ENCODE results near the gene STIM1.
"Not testable (repeated sequence)": the region's sequence is repeated elsewhere in the genome, so short reads cannot be mapped to it uniquely, and the experiment has no call there.

Gene STIM1

DNA sequence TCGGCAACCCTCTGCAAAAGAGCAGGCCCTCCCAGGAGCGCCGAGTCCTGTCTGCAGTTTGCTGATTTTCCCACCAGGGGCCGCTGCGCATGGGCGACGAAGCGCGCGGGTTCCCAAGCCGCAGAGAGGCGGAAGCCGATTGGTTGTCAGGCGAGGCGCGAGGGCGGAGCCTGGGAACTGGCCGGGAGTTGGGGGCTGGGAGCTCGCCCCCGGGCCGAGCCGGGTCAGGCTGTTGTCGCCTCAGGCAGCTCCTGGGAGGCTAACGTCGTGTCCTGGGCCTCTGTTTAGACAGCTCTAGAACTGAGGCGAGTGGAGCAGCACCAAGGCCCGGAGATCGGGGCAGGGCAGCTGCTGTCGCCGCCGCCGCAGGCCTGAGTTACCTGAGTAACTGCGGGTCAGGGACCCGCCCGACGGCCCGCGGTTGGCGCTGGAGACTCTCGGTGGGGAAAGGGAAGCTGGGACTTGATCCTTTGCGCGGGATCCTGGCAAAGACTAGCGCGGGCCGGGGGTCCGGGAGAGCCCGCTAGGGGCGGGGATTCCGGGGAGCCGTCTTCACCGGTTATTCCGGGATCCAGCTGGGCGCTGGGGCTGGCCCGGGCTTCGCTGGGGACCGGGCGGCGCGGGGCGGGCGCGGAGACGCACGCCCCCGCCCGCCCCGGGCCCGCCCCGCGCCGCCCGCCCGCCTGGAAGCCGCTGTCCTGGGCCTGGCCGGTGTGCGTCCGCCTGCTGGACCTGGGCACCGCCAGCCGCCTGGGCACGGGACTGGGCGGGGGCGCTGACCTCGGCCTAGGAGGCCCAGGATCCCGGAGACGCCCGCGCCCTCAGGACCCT, at the start of gene STIM1:
TSS of gene STIM1 (plus strand) at position 688 of the 831 bp plus-strand sequence. CDS start 607 bp downstream, outside the sequence.
- Histone ChIP-seq H3K27ac (ENCODE audit: low read depth, low read length) (peak within 1 kb of the TSS; percentile 56), H3K36me3 (ENCODE audit: insufficient read depth, low read length) (no peaks in the 10 kb centered on the region), H2AFZ (ENCODE audit: low read length, unreplicated experiment) (peak within 1 kb of the TSS; percentile 99), H3K4me3 (ENCODE audit: low read depth, low read length) (peak within 1 kb of the TSS; percentile 85), H3K79me2 (ENCODE audit: control insufficient read depth, insufficient read depth, low read length, unreplicated experiment) (peaks cover 38% of the 10 kb centered on the region), H3K27me3 (ENCODE audit: insufficient read depth, low read length) (no peaks in the 10 kb centered on the region), H3K4me1 (ENCODE audit: control insufficient read depth, insufficient read depth, low read length, unreplicated experiment) (peaks cover 33% of the 10 kb centered on the region)

DNA sequence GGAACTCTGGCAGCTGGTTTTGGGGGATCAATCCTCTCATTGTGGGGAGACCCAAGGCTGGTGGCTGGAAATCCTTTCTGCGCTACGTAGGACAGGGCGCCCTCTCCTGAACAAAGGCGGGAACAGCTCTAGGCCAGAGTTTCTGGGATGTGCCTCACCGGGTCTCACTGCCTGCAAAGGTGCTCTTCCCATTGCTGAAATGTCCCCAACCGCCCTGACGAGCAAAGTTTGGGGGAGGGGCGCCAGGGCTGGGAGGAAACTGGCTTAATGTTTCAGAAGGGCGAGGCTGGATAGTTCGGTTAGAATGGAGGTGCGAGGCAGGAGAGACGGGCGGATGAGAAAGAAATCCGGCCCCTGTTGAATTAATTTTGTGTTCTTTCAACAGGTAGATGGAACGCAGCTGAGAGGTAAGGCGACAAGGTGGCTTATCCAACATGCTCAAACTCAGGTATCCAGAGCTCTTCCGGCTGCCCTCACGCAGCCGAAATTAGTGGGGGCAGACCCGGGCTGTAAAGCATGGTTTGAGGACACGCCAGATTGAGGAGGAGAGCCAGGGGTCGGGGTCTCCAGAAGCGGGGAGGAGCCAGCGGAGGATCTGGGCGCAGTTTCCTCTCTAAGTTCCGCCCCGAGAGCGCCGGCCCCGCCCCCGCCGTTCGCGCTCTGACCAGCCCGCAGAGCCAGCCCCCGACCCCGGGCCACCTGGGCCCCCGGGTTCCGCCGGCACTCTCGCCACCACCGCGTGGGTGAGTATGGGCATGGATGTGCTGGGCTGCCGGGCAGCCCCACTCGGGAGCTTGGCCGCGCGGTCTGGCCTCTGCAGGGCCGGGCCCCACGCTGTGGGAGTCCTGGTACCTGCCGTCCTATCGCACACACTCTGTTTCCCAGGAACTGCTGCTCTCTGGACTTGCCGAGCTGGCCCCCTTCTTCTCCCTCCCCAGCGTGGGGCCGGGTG, 47.3 kb upstream of the STIM1 start, which contains the start of gene PGAP2:
TSS of gene PGAP2 (plus strand) at position 652 of the 952 bp plus-strand sequence. CDS start 2,700 bp downstream, outside the sequence.
- H2AFZ ChIP-seq (ENCODE audit: low read length, unreplicated experiment), result peak within 1 kb of the TSS; percentile 98
- H3K4me1 ChIP-seq (ENCODE audit: control insufficient read depth, insufficient read depth, low read length, unreplicated experiment), result peaks cover 13% of the 10 kb centered on the region
- H3K36me3 ChIP-seq (ENCODE audit: insufficient read depth, low read length), result no peaks in the 10 kb centered on the region
- no peaks in the 10 kb centered on the region for H3K27me3 ChIP-seq (ENCODE audit: insufficient read depth, low read length)
- peak within 1 kb of the TSS; percentile 93 for H3K4me3 ChIP-seq (ENCODE audit: low read depth, low read length)
- H3K79me2 ChIP-seq (ENCODE audit: control insufficient read depth, insufficient read depth, low read length, unreplicated experiment), result no peaks in the 10 kb centered on the region
- no peak within 1 kb of the TSS for H3K27ac ChIP-seq (ENCODE audit: low read depth, low read length)

DNA sequence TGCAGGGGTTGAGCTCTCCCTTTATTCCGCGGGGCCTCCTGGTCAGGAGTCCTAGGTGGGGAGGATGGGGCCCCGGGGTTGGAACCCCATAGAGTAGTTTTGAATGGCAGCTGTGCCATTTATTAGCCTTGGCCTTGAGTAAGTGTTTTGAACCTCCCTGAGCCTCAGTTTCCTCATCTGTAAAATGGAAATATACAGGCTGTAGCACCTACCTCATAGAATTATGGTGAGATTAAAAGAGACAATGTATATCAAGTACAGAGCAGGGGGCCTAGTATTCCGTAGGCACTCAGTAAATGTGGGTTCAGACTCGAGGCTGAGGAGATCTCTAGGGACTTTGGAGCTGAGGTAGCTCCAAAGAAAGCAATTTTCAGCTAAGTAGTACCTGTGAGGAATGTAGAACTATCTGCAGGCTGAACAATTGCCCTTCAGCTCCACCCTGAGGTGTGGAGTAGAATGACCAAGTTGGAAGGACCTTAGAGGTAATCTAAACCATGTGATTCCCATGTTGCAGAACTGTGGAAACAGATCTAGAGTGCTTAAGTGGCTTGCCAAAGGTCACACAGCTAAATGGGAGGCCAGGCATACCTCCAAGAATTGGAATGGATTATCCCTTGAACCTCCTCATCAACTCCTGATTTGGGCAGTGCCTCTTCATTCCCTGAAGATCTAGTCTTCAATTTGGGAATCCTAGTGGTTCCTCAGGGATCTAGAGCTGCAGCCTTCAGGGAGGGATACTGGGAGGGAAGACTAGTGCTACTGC, 46.4 kb upstream of the STIM1 start:
- peak overlapping the region; percentile 40 for H2AFZ ChIP-seq (ENCODE audit: low read length, unreplicated experiment)
- H3K4me1 ChIP-seq (ENCODE audit: control insufficient read depth, insufficient read depth, low read length, unreplicated experiment), result peaks cover 10% of the 10 kb centered on the region
- no peak overlapping the region for H3K27ac ChIP-seq (ENCODE audit: low read depth, low read length)

DNA sequence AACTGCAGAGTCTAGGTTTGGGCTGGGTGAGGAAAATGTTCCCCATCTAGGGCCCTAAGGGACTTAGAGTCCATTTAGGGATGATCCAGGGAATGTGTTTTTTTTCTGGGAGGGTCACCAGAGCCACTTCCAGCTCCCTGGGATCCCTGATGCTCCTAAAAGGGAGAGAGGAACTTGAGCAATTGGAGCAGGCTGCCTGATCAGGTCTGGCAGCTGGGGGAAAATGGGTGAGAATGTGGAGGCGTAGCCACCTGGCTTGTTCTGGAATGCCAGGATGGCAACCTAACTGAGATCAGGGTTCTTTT, 45.9 kb upstream of the STIM1 start:
- Histone ChIP-seq H3K36me3 (ENCODE audit: insufficient read depth, low read length) (no peaks in the 10 kb centered on the region), H3K79me2 (ENCODE audit: control insufficient read depth, insufficient read depth, low read length, unreplicated experiment) (no peaks in the 10 kb centered on the region), H3K4me1 (ENCODE audit: control insufficient read depth, insufficient read depth, low read length, unreplicated experiment) (peaks cover 6% of the 10 kb centered on the region), H3K27ac (ENCODE audit: low read depth, low read length) (no peak overlapping the region), H2AFZ (ENCODE audit: low read length, unreplicated experiment) (no peak overlapping the region), H3K27me3 (ENCODE audit: insufficient read depth, low read length) (no peaks in the 10 kb centered on the region), H3K4me3 (ENCODE audit: low read depth, low read length) (no peak overlapping the region)

More for the DNA sequence above, 46.4 kb upstream of the STIM1 start:
- Histone ChIP-seq H3K4me3 (ENCODE audit: low read depth, low read length) (peak overlapping the region; percentile 93), H3K27me3 (ENCODE audit: insufficient read depth, low read length) (no peaks in the 10 kb centered on the region), H3K79me2 (ENCODE audit: control insufficient read depth, insufficient read depth, low read length, unreplicated experiment) (no peaks in the 10 kb centered on the region), H3K36me3 (ENCODE audit: insufficient read depth, low read length) (no peaks in the 10 kb centered on the region)

DNA sequence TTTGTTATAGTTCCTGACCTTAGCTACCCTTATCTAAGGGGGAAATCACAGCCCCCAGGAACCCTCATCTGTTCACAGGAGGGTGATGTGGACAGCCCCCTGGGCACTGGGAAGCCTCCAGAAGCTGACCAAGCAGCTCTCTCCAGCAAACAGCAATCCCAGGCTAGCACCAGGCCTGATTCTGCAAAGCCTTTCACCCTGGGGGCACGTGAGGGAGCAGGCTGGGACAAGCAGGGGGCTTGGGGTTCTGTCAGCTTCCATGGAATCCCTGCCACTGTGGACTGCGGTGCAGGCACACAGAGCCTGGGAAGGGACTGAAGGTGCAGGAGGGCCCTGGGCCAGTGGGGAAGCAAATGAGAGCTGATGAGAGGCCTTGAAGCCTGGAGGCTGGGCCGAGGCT, 45.0 kb upstream of the STIM1 start:
- no peak overlapping the region for H3K4me3 ChIP-seq (ENCODE audit: low read depth, low read length)
- no peaks in the 10 kb centered on the region for H3K27me3 ChIP-seq (ENCODE audit: insufficient read depth, low read length)
- no peak overlapping the region for H3K27ac ChIP-seq (ENCODE audit: low read depth, low read length)
- no peak overlapping the region for H2AFZ ChIP-seq (ENCODE audit: low read length, unreplicated experiment)
- no peaks in the 10 kb centered on the region for H3K36me3 ChIP-seq (ENCODE audit: insufficient read depth, low read length)
- peaks cover 6% of the 10 kb centered on the region for H3K4me1 ChIP-seq (ENCODE audit: control insufficient read depth, insufficient read depth, low read length, unreplicated experiment)
- no peaks in the 10 kb centered on the region for H3K79me2 ChIP-seq (ENCODE audit: control insufficient read depth, insufficient read depth, low read length, unreplicated experiment)

DNA sequence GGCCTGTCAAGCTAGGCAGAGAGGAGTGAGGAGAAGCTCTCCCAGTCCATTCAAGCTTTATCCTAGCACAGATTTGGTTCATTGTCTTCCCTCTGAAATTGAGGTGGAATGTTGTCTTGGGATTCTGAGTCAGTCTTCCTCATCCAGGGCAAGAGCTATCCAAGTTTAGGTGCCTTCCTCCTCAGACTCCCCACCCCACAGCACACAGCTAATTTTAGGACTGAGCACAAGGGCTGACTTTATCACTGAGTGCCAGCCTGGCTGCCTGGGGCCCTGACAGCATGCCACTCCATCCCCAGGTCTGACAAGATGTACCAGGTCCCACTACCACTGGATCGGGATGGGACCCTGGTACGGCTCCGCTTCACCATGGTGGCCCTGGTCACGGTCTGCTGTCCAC, 44.5 kb upstream of the STIM1 start:
- peaks cover 6% of the 10 kb centered on the region for H3K4me1 ChIP-seq (ENCODE audit: control insufficient read depth, insufficient read depth, low read length, unreplicated experiment)
- no peak overlapping the region for H2AFZ ChIP-seq (ENCODE audit: low read length, unreplicated experiment)
- H3K36me3 ChIP-seq (ENCODE audit: insufficient read depth, low read length), result no peaks in the 10 kb centered on the region
- no peak overlapping the region for H3K27ac ChIP-seq (ENCODE audit: low read depth, low read length)
- no peak overlapping the region for H3K4me3 ChIP-seq (ENCODE audit: low read depth, low read length)
- H3K79me2 ChIP-seq (ENCODE audit: control insufficient read depth, insufficient read depth, low read length, unreplicated experiment), result no peaks in the 10 kb centered on the region
- no peaks in the 10 kb centered on the region for H3K27me3 ChIP-seq (ENCODE audit: insufficient read depth, low read length)

DNA sequence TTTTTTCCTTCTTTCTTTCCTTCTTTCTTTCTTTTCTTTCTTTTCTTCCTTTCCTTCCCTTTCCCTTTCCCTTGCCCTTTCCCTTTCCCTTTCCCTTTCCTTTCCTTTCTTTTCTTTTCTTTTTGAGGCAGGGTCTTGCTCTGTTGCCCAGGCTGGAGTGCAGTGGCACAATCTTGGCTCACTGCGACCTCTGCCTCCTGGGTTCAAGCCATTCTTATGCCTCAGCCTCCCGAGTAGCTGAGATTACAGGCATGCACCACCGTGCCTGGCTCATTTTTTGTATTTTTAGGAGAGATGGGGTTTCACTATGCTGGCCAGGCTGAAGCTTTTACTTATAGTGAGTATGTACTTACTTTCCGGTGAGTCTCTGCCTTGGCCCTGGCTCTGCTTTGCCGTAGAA, 40.6 kb upstream of the STIM1 start:
- not testable (repeated sequence) for H3K4me3 ChIP-seq (ENCODE audit: low read depth, low read length); H2AFZ ChIP-seq (ENCODE audit: low read length, unreplicated experiment); H3K4me1 ChIP-seq (ENCODE audit: control insufficient read depth, insufficient read depth, low read length, unreplicated experiment)

DNA sequence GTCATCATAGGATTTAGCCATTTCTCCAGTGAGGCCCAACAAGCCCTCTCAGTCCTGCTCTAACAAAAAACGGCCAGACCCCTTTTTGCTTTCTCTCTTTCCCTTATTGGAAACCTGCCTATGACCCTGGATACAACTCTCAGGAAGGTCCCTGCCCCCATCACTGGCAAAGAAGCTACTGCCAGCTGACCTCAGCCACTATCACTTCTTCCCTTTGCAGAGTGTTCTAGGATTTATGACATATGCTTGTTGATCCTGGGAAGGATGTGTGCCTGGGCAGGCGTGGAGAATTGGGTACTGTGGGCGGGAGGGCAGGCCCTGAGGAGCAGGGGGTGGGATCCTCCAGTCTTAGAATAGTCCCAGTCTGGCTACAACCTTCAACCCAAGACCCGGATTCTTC, 39.6 kb upstream of the STIM1 start:
- H3K27ac ChIP-seq (ENCODE audit: low read depth, low read length), result no peak overlapping the region
- H3K36me3 ChIP-seq (ENCODE audit: insufficient read depth, low read length), result no peaks in the 10 kb centered on the region
- H3K27me3 ChIP-seq (ENCODE audit: insufficient read depth, low read length), result no peaks in the 10 kb centered on the region
- no peak overlapping the region for H3K4me3 ChIP-seq (ENCODE audit: low read depth, low read length)
- no peak overlapping the region for H2AFZ ChIP-seq (ENCODE audit: low read length, unreplicated experiment)
- no peaks in the 10 kb centered on the region for H3K4me1 ChIP-seq (ENCODE audit: control insufficient read depth, insufficient read depth, low read length, unreplicated experiment)
- no peaks in the 10 kb centered on the region for H3K79me2 ChIP-seq (ENCODE audit: control insufficient read depth, insufficient read depth, low read length, unreplicated experiment)

More for the DNA sequence above, 40.6 kb upstream of the STIM1 start:
- H3K27me3 ChIP-seq (ENCODE audit: insufficient read depth, low read length); H3K27ac ChIP-seq (ENCODE audit: low read depth, low read length); H3K79me2 ChIP-seq (ENCODE audit: control insufficient read depth, insufficient read depth, low read length, unreplicated experiment); H3K36me3 ChIP-seq (ENCODE audit: insufficient read depth, low read length): not testable (repeated sequence)

DNA sequence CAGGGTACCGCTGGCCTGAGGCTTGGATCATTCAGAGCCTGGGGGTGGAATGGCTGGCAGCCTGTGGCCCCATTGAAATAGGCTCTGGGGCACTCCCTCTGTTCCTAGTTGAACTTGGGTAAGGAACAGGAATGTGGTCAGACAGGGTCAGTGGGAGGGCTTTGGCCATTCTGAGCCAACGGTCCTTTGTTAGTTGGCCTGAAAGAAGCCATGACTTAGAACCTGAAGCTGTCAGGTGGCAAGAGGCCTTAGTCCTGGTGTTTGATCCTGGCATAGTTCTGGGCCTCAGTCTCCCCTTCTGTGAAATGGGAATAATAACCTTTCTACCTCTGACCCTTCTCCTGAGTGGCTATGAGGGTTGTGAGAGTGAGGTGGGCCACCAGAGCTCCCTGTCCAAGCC, 38.8 kb upstream of the STIM1 start:
- Histone ChIP-seq H2AFZ (ENCODE audit: low read length, unreplicated experiment) (no peak overlapping the region), H3K27me3 (ENCODE audit: insufficient read depth, low read length) (no peaks in the 10 kb centered on the region), H3K79me2 (ENCODE audit: control insufficient read depth, insufficient read depth, low read length, unreplicated experiment) (no peaks in the 10 kb centered on the region), H3K4me1 (ENCODE audit: control insufficient read depth, insufficient read depth, low read length, unreplicated experiment) (no peaks in the 10 kb centered on the region), H3K36me3 (ENCODE audit: insufficient read depth, low read length) (no peaks in the 10 kb centered on the region), H3K4me3 (ENCODE audit: low read depth, low read length) (no peak overlapping the region), H3K27ac (ENCODE audit: low read depth, low read length) (no peak overlapping the region)

DNA sequence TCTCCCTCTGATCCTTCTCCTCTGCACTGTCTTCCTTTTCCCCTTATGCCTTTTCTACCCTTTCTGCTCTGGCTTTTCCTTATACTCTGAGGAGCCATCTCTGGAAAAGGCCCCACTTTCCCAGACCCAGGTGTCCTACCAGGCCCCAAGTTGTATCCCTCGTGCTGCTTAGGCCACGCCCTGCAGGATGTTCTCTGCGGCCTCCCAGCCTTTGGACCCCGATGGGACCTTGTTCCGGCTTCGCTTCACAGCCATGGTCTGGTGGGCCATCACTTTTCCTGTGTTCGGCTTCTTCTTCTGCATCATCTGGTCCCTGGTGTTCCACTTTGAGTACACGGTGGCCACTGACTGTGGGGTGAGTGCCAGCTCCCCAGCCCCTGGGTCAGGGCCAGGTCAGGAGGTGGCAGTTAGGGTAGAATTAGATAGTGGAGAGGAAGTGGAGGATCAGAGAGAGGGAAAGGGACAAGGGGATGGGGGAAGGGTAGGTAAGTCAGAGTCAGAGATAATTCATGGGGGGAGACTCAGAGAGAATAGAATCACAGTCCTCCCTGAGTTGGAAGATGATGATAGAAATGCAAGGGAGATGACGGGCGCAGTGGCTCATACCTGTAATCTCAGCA, 38.2 kb upstream of the STIM1 start:
- H3K4me3 ChIP-seq (ENCODE audit: low read depth, low read length), result no peak overlapping the region
- no peaks in the 10 kb centered on the region for H3K36me3 ChIP-seq (ENCODE audit: insufficient read depth, low read length)
- no peaks in the 10 kb centered on the region for H3K79me2 ChIP-seq (ENCODE audit: control insufficient read depth, insufficient read depth, low read length, unreplicated experiment)
- no peaks in the 10 kb centered on the region for H3K4me1 ChIP-seq (ENCODE audit: control insufficient read depth, insufficient read depth, low read length, unreplicated experiment)
- no peaks in the 10 kb centered on the region for H3K27me3 ChIP-seq (ENCODE audit: insufficient read depth, low read length)
- H3K27ac ChIP-seq (ENCODE audit: low read depth, low read length), result no peak overlapping the region
- H2AFZ ChIP-seq (ENCODE audit: low read length, unreplicated experiment), result no peak overlapping the region
